C4-2B (cell line): ENCODE results near the gene PIGK.

Experiments
- H3K27ac ChIP-seq: fragments of 450-650 bp; 2 replicates; pipeline ENCODE4 v1.5.1; 2017
- ZFX ChIP-seq: fragments of 450-650 bp; IDR thresholded peaks from 2 replicates; pipeline ENCODE4 v1.6.1; 2017
- TF ChIP-seq, protein P1 (sequence below): fragments of 450-650 bp; conservative IDR thresholded peaks from 2 replicates; pipeline ENCODE4 v1.5.1; 2017; ENCODE audit warnings: mild to moderate bottlenecking

PIGK gene

DNA sequence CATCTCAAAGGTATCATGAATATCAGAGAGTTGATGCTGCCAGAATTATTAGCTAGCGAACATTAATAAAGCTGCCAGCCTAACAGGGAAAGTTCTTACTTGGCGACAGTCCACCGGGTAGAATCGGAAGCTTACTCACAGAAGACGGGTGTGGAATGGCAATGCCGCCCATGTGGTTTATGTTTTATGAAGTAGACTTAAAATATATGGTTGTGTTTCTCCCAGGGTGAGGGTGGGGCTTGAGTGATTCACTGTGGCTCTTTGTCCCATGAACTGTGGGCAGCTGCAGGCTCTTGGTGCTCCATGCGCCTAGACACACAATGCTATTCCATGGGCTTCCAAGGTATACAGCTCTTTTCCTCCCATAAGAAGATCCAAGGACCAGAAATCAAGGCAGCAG lies 162.7 kb downstream of the PIGK start:
- no peak overlapping the region for H3K27ac ChIP-seq
- TF ChIP-seq, protein P1, sequence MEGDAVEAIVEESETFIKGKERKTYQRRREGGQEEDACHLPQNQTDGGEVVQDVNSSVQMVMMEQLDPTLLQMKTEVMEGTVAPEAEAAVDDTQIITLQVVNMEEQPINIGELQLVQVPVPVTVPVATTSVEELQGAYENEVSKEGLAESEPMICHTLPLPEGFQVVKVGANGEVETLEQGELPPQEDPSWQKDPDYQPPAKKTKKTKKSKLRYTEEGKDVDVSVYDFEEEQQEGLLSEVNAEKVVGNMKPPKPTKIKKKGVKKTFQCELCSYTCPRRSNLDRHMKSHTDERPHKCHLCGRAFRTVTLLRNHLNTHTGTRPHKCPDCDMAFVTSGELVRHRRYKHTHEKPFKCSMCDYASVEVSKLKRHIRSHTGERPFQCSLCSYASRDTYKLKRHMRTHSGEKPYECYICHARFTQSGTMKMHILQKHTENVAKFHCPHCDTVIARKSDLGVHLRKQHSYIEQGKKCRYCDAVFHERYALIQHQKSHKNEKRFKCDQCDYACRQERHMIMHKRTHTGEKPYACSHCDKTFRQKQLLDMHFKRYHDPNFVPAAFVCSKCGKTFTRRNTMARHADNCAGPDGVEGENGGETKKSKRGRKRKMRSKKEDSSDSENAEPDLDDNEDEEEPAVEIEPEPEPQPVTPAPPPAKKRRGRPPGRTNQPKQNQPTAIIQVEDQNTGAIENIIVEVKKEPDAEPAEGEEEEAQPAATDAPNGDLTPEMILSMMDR, result no peak
- no peak for TF ChIP-seq ZFX

DNA sequence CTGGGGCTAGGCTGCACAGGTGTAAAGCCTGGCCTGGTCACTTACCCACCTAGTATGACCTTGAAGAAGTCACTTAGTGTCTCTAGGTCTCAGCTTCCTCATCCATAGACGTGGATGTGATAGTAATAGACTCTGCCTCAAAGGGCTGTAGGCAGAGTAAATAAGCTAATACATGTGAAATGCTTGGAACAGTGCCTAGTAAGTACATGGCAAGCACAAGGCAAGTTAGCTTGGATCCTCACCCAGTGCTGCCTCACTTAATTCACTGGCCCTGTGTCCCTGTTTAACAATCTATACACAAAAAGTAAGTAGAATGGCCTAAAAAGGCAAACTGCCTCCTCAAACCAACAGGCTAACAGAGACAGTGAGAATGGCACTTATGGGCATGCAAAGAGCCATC lies 167.8 kb downstream of the PIGK start:
- TF ChIP-seq, protein P1, result no peak
- TF ChIP-seq ZFX, result no peak
- no peak overlapping the region for H3K27ac ChIP-seq

DNA sequence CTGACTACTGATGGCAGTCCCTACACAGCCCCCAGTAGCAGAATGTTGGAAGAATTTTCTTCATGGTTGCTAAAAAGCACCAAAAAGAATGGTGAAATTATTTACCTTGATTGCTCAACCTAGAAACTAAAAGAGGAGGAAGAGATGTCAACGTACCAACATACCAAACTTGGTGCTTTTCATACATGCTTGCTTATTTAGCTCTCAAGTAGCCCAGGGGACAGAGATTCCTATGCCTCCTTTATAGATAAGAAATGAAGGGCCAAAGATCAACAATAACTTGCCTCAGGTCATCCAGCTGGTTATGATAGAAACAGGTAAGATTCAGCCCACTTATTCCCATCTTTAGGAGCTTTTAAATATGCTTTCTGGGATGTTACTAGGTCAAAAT lies 170.6 kb downstream of the PIGK start:
- H3K27ac ChIP-seq, result no peak overlapping the region
- TF ChIP-seq, protein P1, result no peak
- TF ChIP-seq ZFX, result no peak

GRCh38 chr1:77047978-77048614 lies 171.1 kb downstream of the PIGK start:
- no peak overlapping the region for H3K27ac ChIP-seq
- no peak for TF ChIP-seq ZFX
- TF ChIP-seq, protein P1, result no peak

DNA sequence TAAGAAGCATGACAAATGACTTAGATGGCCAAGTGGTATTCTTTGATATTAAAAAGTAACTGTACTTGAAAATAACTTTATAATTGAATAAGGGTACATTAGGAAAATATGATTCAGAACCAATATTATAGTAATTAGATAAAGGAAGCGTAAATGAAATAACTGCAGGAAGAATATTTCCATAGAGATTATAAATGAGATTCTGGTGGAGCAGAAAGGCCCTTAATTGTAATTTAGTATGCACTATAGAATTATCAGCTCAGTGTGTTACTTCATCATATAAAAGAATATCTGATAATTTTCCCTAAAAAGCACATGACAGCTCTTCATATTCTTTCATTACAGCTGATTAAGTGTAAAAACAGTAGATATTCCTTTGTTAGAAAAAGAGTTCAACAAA lies 171.7 kb downstream of the PIGK start:
- TF ChIP-seq, protein P1, result no peak
- TF ChIP-seq ZFX, result no peak
- H3K27ac ChIP-seq, result no peak overlapping the region

DNA sequence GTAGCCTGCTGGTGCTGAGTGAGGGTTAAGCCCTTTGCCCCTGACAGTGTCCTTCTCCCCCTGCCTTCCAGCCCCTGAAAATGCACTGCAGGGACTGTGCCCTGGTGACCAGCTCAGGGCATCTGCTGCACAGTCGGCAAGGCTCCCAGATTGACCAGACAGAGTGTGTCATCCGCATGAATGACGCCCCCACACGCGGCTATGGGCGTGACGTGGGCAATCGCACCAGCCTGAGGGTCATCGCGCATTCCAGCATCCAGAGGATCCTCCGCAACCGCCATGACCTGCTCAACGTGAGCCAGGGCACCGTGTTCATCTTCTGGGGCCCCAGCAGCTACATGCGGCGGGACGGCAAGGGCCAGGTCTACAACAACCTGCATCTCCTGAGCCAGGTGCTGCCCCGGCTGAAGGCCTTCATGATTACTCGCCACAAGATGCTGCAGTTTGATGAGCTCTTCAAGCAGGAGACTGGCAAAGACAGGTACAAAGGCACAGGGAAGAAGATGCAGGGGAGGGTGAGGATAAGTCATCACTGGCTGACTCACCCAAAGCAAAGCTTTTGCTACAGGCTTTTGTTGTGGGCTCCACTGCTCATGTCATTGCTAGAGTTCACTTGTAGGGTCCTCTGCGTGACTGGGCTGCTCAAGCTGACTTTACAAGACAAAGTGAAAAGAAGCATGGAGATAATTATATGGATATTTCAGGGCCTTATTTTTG lies 174.9 kb downstream of the PIGK start:
- TF ChIP-seq, protein P1, result no peak
- TF ChIP-seq ZFX, result no peak
- H3K27ac ChIP-seq, result no peak overlapping the region

DNA sequence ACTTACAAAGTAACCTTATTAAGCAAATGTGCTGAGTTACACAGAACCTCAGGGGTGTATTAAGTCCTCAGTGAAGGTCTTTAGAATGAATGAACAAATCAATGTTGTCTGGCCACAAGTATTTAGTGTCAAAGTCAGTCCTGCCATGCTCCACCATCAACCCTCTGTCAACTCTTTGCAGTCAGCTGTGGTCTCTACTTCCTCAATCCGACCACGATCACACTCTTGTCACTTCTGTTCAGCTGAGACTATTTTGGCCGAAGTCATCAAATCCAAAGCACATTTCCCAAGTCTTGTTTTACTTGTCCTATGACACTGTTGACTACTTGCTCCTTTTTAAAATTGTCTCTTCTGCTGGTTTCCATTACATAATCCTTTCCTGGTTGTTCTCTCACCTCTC lies 178.4 kb downstream of the PIGK start:
- H3K27ac ChIP-seq, result no peak overlapping the region
- TF ChIP-seq, protein P1, result no peak
- TF ChIP-seq ZFX, result no peak
